Fibroblast of upper back skin (primary cell): ENCODE data around the gene UBASH3B.
A peak's percentile ranks its signal among the peaks of the same experiment; 100 is the strongest.

ENCODE experiments used
- DNase-seq: peaks from one replicate; pipeline ENCODE4 v3.0.0-alpha.2; 2013

The UBASH3B gene

GRCh38 chr11:122791411-122791810, 135.9 kb downstream of the UBASH3B start:
- no peak for DNase-seq

GRCh38 chr11:122791836-122792235, 136.3 kb downstream of the UBASH3B start:
- DNase-seq: no peak

GRCh38 chr11:122793515-122793914, 138.0 kb downstream of the UBASH3B start:
- DNase-seq: no peak

GRCh38 chr11:122795307-122795706, 139.8 kb downstream of the UBASH3B start:
- DNase-seq: no peak

GRCh38 chr11:122796128-122796717, 140.7 kb downstream of the UBASH3B start:
- peak; percentile 39 for DNase-seq

GRCh38 chr11:122797651-122798050, 142.1 kb downstream of the UBASH3B start:
- no peak for DNase-seq

- DNase-seq: no peak
Observed at GRCh38 chr11:122799406-122800105, 144.0 kb downstream of the UBASH3B start.

GRCh38 chr11:122802876-122803275, 147.4 kb downstream of the UBASH3B start:
- no peak for DNase-seq

- DNase-seq: peak; percentile 72
Observed at GRCh38 chr11:122803306-122803705, 147.8 kb downstream of the UBASH3B start.

GRCh38 chr11:122803716-122804115, 148.2 kb downstream of the UBASH3B start:
- DNase-seq: no peak

- peak; percentile 67 for DNase-seq
Observed at GRCh38 chr11:122804161-122804560, 148.6 kb downstream of the UBASH3B start.

- no peak for DNase-seq
Observed at GRCh38 chr11:122804796-122805195, 149.3 kb downstream of the UBASH3B start.

GRCh38 chr11:122807731-122808477, 152.4 kb downstream of the UBASH3B start:
- DNase-seq: no peak

GRCh38 chr11:122808478-122808869, 153.0 kb downstream of the UBASH3B start:
- peak; percentile 31 for DNase-seq

- DNase-seq: no peak
Observed at GRCh38 chr11:122809866-122810265, 154.3 kb downstream of the UBASH3B start.

GRCh38 chr11:122811721-122812120, 156.2 kb downstream of the UBASH3B start:
- peak; percentile 29 for DNase-seq

GRCh38 chr11:122812638-122813037, 157.1 kb downstream of the UBASH3B start:
- DNase-seq: no peak

- DNase-seq: no peak
Observed at GRCh38 chr11:122813176-122813893, 157.8 kb downstream of the UBASH3B start.

- no peak for DNase-seq
Observed at GRCh38 chr11:122813894-122814270, 158.4 kb downstream of the UBASH3B start.

GRCh38 chr11:122814401-122814800, 158.9 kb downstream of the UBASH3B start:
- no peak for DNase-seq

GRCh38 chr11:122815900-122816299, 160.4 kb downstream of the UBASH3B start:
- DNase-seq: no peak

- no peak for DNase-seq
Observed at GRCh38 chr11:122816761-122817520, 161.4 kb downstream of the UBASH3B start.

- DNase-seq: no peak
Observed at GRCh38 chr11:122820158-122820557, 164.6 kb downstream of the UBASH3B start.
